Adrenal gland (tissue), 5 donors: Measurements from ENCODE around the gene IL17RA.

Source experiments
- CTCF ChIP-seq, 6 experiments: fragments of 450-650 bp in 4 of 6; fragments of 200-600 bp in 2 of 6; sonication (generic) in 1 of 6; IDR thresholded peaks; 1 replicate in 5 of 6; 2 replicates in 1 of 6; pipeline versions ENCODE4 v1.5.1 to v1.8.0; 2016 to 2021; ENCODE audit warnings: antibody characterized with exemption in 6 of 6, mild to moderate bottlenecking in 2 of 6, moderate library complexity in 1 of 6
- POLR2A ChIP-seq, 2 donors: fragments of 450-650 bp; IDR thresholded peaks; one replicate each; pipeline ENCODE4 v1.6.1; 2017; ENCODE audit warnings: antibody characterized with exemption in 2 of 2, mild to moderate bottlenecking in 2 of 2, moderate library complexity in 1 of 2
- donor health status: DM: no; HTN: no; CAD: no.

- no peak for TF ChIP-seq CTCF (IDR thresholded peaks at IDR 0.05)
- no peak for TF ChIP-seq POLR2A (IDR thresholded peaks at IDR 0.05)
These were observed 56.3 kb downstream of the IL17RA start for GRCh38 chr22:17140826-17141766.
